ENCODE results near the gene ATXN7L2. TPM values are rescaled to one million over a fixed set of nuclear protein-coding genes. Genes with fewer than 3 reads are reported as not detected.
A peak's percentile ranks its signal among the peaks of the same experiment; 100 is the strongest.

Gene ATXN7L2
- total RNA-seq, 1 donor from 2014 or later, result 0.90 TPM

- no peak for DNase-seq (ENCODE audit: low read depth in 2 of 2)
These were observed 40.0 kb downstream of the ATXN7L2 start for GRCh38 chr1:109523706-109524105.

- DNase-seq (ENCODE audit: low read depth in 2 of 2), result no peak
These were observed 43.5 kb downstream of the ATXN7L2 start for GRCh38 chr1:109527098-109527811.

GRCh38 chr1:109527846-109528695 lies 44.4 kb downstream of the ATXN7L2 start:
- DNase-seq (ENCODE audit: low read depth in 2 of 2), result no peak

GRCh38 chr1:109528712-109529111 lies 45.0 kb downstream of the ATXN7L2 start:
- DNase-seq (ENCODE audit: low read depth in 2 of 2), result no peak

GRCh38 chr1:109529881-109530456 lies 46.3 kb downstream of the ATXN7L2 start:
- DNase-seq (ENCODE audit: low read depth in 2 of 2), result no peak

GRCh38 chr1:109530457-109531087 lies 46.9 kb downstream of the ATXN7L2 start:
- no peak for DNase-seq (ENCODE audit: low read depth in 2 of 2)

- no peak for DNase-seq (ENCODE audit: low read depth in 2 of 2)
These were observed 47.7 kb downstream of the ATXN7L2 start for GRCh38 chr1:109531380-109531779.

- no peak for DNase-seq (ENCODE audit: low read depth in 2 of 2)
These were observed 48.2 kb downstream of the ATXN7L2 start for GRCh38 chr1:109531826-109532364.

- DNase-seq (ENCODE audit: low read depth in 2 of 2), result peak in 1 of 2 donors; percentile 66
These were observed 48.8 kb downstream of the ATXN7L2 start for GRCh38 chr1:109532365-109533136.

GRCh38 chr1:109534307-109534858 lies 50.7 kb downstream of the ATXN7L2 start:
- DNase-seq (ENCODE audit: low read depth in 2 of 2), result no peak

- no peak for DNase-seq (ENCODE audit: low read depth in 2 of 2)
These were observed 51.8 kb downstream of the ATXN7L2 start for GRCh38 chr1:109535481-109535880.

GRCh38 chr1:109535971-109536491 lies 52.3 kb downstream of the ATXN7L2 start:
- no peak for DNase-seq (ENCODE audit: low read depth in 2 of 2)

- DNase-seq (ENCODE audit: low read depth in 2 of 2), result no peak
These were observed 53.9 kb downstream of the ATXN7L2 start for GRCh38 chr1:109537450-109538178.

- DNase-seq (ENCODE audit: low read depth in 2 of 2), result no peak
These were observed 55.3 kb downstream of the ATXN7L2 start for GRCh38 chr1:109538827-109539555.

- DNase-seq (ENCODE audit: low read depth in 2 of 2), result no peak
These were observed 56.0 kb downstream of the ATXN7L2 start, which contains the start of gene GPR61 for GRCh38 chr1:109539676-109540075. TSS of gene GPR61 (plus strand) at chr1:109539872. CDS start at chr1:109543023, 3,151 bp downstream.

GRCh38 chr1:109541102-109541501 lies 57.4 kb downstream of the ATXN7L2 start:
- DNase-seq (ENCODE audit: low read depth in 2 of 2), result no peak
